Measurements from ENCODE around the gene C19orf38.

Gene C19orf38

GRCh38 chr19:10878253-10878652 lies 30.0 kb downstream of the C19orf38 start:
- H3K27ac ChIP-seq = peak overlapping the region; percentile 53
- TF ChIP-seq ZFX (IDR thresholded peaks at IDR 0.05) (no peak), CTCF (conservative IDR thresholded peaks at IDR 0.05) (no peak)

- H3K27ac ChIP-seq = no peak overlapping the region
- TF ChIP-seq ZFX (IDR thresholded peaks at IDR 0.05) = no peak
- no peak for TF ChIP-seq CTCF (conservative IDR thresholded peaks at IDR 0.05)
These were observed 33.3 kb downstream of the C19orf38 start for GRCh38 chr19:10881403-10882107.

GRCh38 chr19:10882108-10882457 lies 33.9 kb downstream of the C19orf38 start:
- no peak overlapping the region for H3K27ac ChIP-seq
- TF ChIP-seq ZFX (IDR thresholded peaks at IDR 0.05) = no peak
- no peak for TF ChIP-seq CTCF (conservative IDR thresholded peaks at IDR 0.05)

- TF ChIP-seq ZFX (IDR thresholded peaks at IDR 0.05) (no peak), CTCF (conservative IDR thresholded peaks at IDR 0.05) (no peak)
- H3K27ac ChIP-seq = no peak overlapping the region
These were observed 36.1 kb downstream of the C19orf38 start for GRCh38 chr19:10884274-10884673.

GRCh38 chr19:10885201-10886169 lies 37.3 kb downstream of the C19orf38 start:
- no peak overlapping the region for H3K27ac ChIP-seq
- no peak for TF ChIP-seq ZFX (IDR thresholded peaks at IDR 0.05)
- TF ChIP-seq CTCF (conservative IDR thresholded peaks at IDR 0.05) = no peak

- H3K27ac ChIP-seq = no peak overlapping the region
- TF ChIP-seq CTCF (conservative IDR thresholded peaks at IDR 0.05) (no peak), ZFX (IDR thresholded peaks at IDR 0.05) (no peak)
These were observed 39.6 kb downstream of the C19orf38 start for GRCh38 chr19:10887616-10888367.
